HepG2 (cell line): Measurements from ENCODE around the gene PPP2R2B. TPM values are rescaled to one million over a fixed set of nuclear protein-coding genes. Genes with fewer than 3 reads are reported as not detected.
"Not testable (repeated sequence)": the region's sequence is repeated elsewhere in the genome, so short reads cannot be mapped to it uniquely, and the experiment has no call there.

ENCODE experiments used
- ATAC-seq: fragments of 200-7000 bp; cut with Tn5 transposase; 3 replicates; pipeline ENCODE4 v1.9.1; 2020; ENCODE audit warnings: mild to moderate bottlenecking, moderate library complexity
- BruUV-seq: library from RNA; stranded (reverse); fragments of 400-500 nt; replicated peaks from 2 replicates; lab custom pipeline; 2021; lab: Mats Ljungman, UMichigan
- CTCF ChIA-PET: fragments of 300-600 bp; formaldehyde crosslinking; extraction: SDS; loops from one replicate; lab custom pipeline; 2021; ENCODE audit warnings: low total read pairs, inconsistent platforms, low intra/inter-chr PET ratio; lab: Yijun Ruan, JAX
- POLR2A ChIA-PET: fragments of 350-600 bp; sonication (Branson Sonifier 250); formaldehyde crosslinking; loops from one replicate; lab custom pipeline; 2020; ENCODE audit warnings: antibody characterized with exemption, inconsistent platforms; lab: Yijun Ruan, JAX
- DNase-seq: peaks from one replicate; pipeline ENCODE4 v3.0.0-alpha.2; 2015; ENCODE audit warnings: low spot score
- FAIRE-seq: peaks from 3 replicates; lab custom pipeline; 2011; peaks lifted over from hg19 to GRCh38; lab: Jason Lieb, UNC
- H2AFZ ChIP-seq: one replicate; pipeline ENCODE4 v1.6.1; 2011; ENCODE audit warnings: low read length, inconsistent platforms
- H3K27ac ChIP-seq: fragments of 300-600 bp; 3 replicates; pipeline ENCODE4 v1.8.0; 2011; ENCODE audit warnings: mixed run types, mild to moderate bottlenecking, mixed read lengths, low read length, inconsistent platforms; ENCODE audit not compliant: insufficient read depth; ENCODE audit errors: extremely low read length
- H3K27me3 ChIP-seq, 2 experiments: fragments of 200-600 bp in 1 of 2; 2 replicates in 1 of 2; 3 replicates in 1 of 2; pipeline versions ENCODE4 v1.6.0 to v1.8.0; 2011; ENCODE audit warnings: low read length in 2 of 2, mild to moderate bottlenecking in 2 of 2, moderate library complexity in 2 of 2, inconsistent platforms in 1 of 2; ENCODE audit not compliant: insufficient read depth in 2 of 2, control insufficient read depth in 1 of 2
- H3K36me3 ChIP-seq, 2 experiments: fragments of 200-600 bp in 1 of 2; replicated peaks in 1 of 2; 2 replicates in 1 of 2; 3 replicates in 1 of 2; pipeline versions ENCODE4 v1.5.1 to v1.8.0; 2011; ENCODE audit warnings: low read length in 2 of 2, inconsistent platforms in 1 of 2; ENCODE audit not compliant: insufficient read depth in 2 of 2, control insufficient read depth in 1 of 2
- H3K4me1 ChIP-seq: 2 replicates; pipeline ENCODE4 v1.5.1; 2012; ENCODE audit warnings: low read length, inconsistent platforms; ENCODE audit not compliant: insufficient read depth
- H3K4me2 ChIP-seq: 2 replicates; pipeline ENCODE4 v1.6.0; 2011; ENCODE audit warnings: low read depth, low read length, inconsistent platforms
- H3K4me3 ChIP-seq, 3 experiments: fragments of 200-600 bp in 1 of 3; sonication (generic), shearing (Covaris generic) in 1 of 3; replicated peaks in 1 of 3; 2 replicates each; pipeline ENCODE4 v1.5.1; 2011 to 2016; ENCODE audit warnings: low read length in 3 of 3, inconsistent platforms in 2 of 3, low read depth in 2 of 3, mild to moderate bottlenecking in 2 of 3, control low read depth in 1 of 3, mixed read lengths in 1 of 3; ENCODE audit not compliant: insufficient read depth in 1 of 3
- H3K79me2 ChIP-seq: one replicate; pipeline ENCODE4 v1.6.1; 2011; ENCODE audit warnings: low read length, inconsistent platforms; ENCODE audit not compliant: insufficient read depth
- H3K9ac ChIP-seq: 2 replicates; pipeline ENCODE4 v1.6.0; 2011; ENCODE audit warnings: mild to moderate bottlenecking, low read depth, low read length, inconsistent platforms; ENCODE audit not compliant: insufficient read depth
- H3K9me3 ChIP-seq: 2 replicates; pipeline ENCODE4 v1.5.1; 2012; ENCODE audit warnings: mild to moderate bottlenecking, low read length
- H4K20me1 ChIP-seq: 2 replicates; pipeline ENCODE4 v1.6.0; 2011; ENCODE audit warnings: inconsistent platforms, mild to moderate bottlenecking, low read length, moderate library complexity; ENCODE audit not compliant: insufficient read depth
- ATF3 ChIP-seq: sonication (generic); formaldehyde crosslinking; IDR thresholded peaks from 2 replicates; pipeline ENCODE4 v1.4.0; 2020; ENCODE audit warnings: missing genetic modification reagents
- DR1 ChIP-seq: sonication (generic); formaldehyde crosslinking; IDR thresholded peaks from 2 replicates; pipeline ENCODE4 v1.8.0; 2021; ENCODE audit warnings: mild to moderate bottlenecking, missing genetic modification reagents, inconsistent platforms
- PCBP1 ChIP-seq: fragments of 200-400 bp; formaldehyde crosslinking; IDR thresholded peaks from 2 replicates; pipeline ENCODE4 v1.6.1; 2017; ENCODE audit warnings: mild to moderate bottlenecking, low read depth, low read length, borderline replicate concordance
- SIN3A ChIP-seq: IDR thresholded peaks from 2 replicates; pipeline ENCODE4 v1.6.1; 2011; ENCODE audit warnings: low read depth, mild to moderate bottlenecking, control low read depth, low read length, borderline replicate concordance
- ZMYM2 ChIP-seq: sonication (generic); formaldehyde crosslinking; IDR thresholded peaks from 2 replicates; pipeline ENCODE4 v1.8.0; 2022; ENCODE audit warnings: mild to moderate bottlenecking, missing genetic modification reagents
- ZNF549 ChIP-seq: sonication (generic); formaldehyde crosslinking; IDR thresholded peaks from 2 replicates; pipeline ENCODE4 v1.5.0; 2020; ENCODE audit warnings: missing genetic modification reagents
- ZNF7 ChIP-seq: IDR thresholded peaks from 2 replicates; pipeline ENCODE4 v1.6.1; 2016; ENCODE audit warnings: missing biosample characterization, missing genetic modification reagents
- ZNF747 ChIP-seq: sonication (generic); formaldehyde crosslinking; IDR thresholded peaks from 2 replicates; pipeline ENCODE4 v1.8.1; 2023; ENCODE audit warnings: missing genetic modification reagents, mild to moderate bottlenecking, borderline replicate concordance
- ZNF850 ChIP-seq: sonication (generic); formaldehyde crosslinking; conservative IDR thresholded peaks from 2 replicates; pipeline ENCODE4 v1.9.0; 2021; ENCODE audit warnings: mild to moderate bottlenecking, missing genetic modification reagents
- WGBS: methylation state at CpG from one replicate; pipeline ENCODE4 v1.1.6; 2017; ENCODE audit warnings: low lambda C conversion rate; 5-methylcytosine and 5-hydroxymethylcytosine counted together
- in situ Hi-C: cut with HindIII; loops from 2 replicates; pipeline ENCODE4 v1.10.0; 2017; ENCODE audit warnings: low pct_unique_long_range_greater_than_20kb; ENCODE audit not compliant: extremely low pct_ligation_motif_present
- intact Hi-C: fragments of 100-400 bp; cut with micrococcal nuclease; formaldehyde crosslinking; loops from one replicate; pipeline ENCODE4 v1.10.0; 2022; ENCODE audit not compliant: unreplicated experiment
- polyA plus RNA-seq, 8 experiments: library from polyadenylated mRNA; depleted of rRNA in 3 of 8; stranded (reverse) in 7 of 8; unstranded in 1 of 8; fragments of >200 nt; fragmentation: Illumina TruSeq in 4 of 8; extraction: Trizol in 4 of 8; gene quantifications; 2 replicates each; pipeline versions ENCODE4 v1.2.1 to v1.2.3, GENCODE V29; 2011 to 2016; ENCODE audit warnings: low read depth in 4 of 8, missing spikeins in 1 of 8, mixed read lengths in 1 of 8; ENCODE audit not compliant: insufficient read depth in 1 of 8
- total RNA-seq, 5 experiments: library from RNA; depleted of rRNA; stranded (reverse); fragments of >200 nt; fragmentation: Illumina TruSeq; extraction: Trizol; gene quantifications; 2 replicates each; pipeline ENCODE4 v1.2.3, GENCODE V29; 2016; ENCODE audit warnings: low read depth in 1 of 5
- TF ChIP-seq, protein P1 (sequence below): sonication (generic); formaldehyde crosslinking; IDR thresholded peaks from 2 replicates; pipeline ENCODE4 v1.8.0; 2022; ENCODE audit warnings: mild to moderate bottlenecking, missing genetic modification reagents, borderline replicate concordance

Gene PPP2R2B
- total and polyA plus RNA-seq, 2 of the 13 experiments (the other 11 are each of a cell fraction or from before 2014, with no cell fraction given): not detected

GRCh38 chr5:146732962-146733361 lies 145.6 kb downstream of the PPP2R2B start (continued):
- TF ChIP-seq PCBP1: no peak

GRCh38 chr5:146731909-146732659 lies 146.5 kb downstream of the PPP2R2B start:
- no TSS peak for BruUV-seq
- Histone ChIP-seq H3K36me3 (no peaks in the 10 kb centered on the region), H3K27ac (no peak overlapping the region), H3K9ac (no peak overlapping the region), H2AFZ (no peak overlapping the region), H3K4me1 (no peaks in the 10 kb centered on the region), H4K20me1 (no peaks in the 10 kb centered on the region), H3K9me3 (peaks cover 12% of the 10 kb centered on the region), H3K79me2 (no peaks in the 10 kb centered on the region), H3K4me3 (no peak overlapping the region), H3K4me2 (no peak overlapping the region), H3K27me3 (no peaks in the 10 kb centered on the region)
- no peak for FAIRE-seq
- POLR2A ChIA-PET: no interaction called here
- TF ChIP-seq, protein P1, sequence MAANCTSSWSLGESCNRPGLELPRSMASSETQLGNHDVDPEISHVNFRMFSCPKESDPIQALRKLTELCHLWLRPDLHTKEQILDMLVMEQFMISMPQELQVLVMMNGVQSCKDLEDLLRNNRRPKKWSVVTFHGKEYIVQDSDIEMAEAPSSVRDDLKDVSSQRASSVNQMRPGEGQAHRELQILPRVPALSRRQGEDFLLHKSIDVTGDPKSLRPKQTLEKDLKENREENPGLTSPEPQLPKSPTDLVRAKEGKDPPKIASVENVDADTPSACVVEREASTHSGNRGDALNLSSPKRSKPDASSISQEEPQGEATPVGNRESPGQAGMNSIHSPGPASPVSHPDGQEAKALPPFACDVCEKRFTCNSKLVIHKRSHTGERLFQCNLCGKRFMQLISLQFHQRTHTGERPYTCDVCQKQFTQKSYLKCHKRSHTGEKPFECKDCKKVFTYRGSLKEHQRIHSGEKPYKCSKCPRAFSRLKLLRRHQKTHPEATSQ: no peak
- TF ChIP-seq DR1 (CRISPR knock-in tag) (no peak), ZNF7 (CRISPR knock-in tag) (no peak), ZNF549 (no peak), ZNF747 (CRISPR knock-in tag) (no peak), ATF3 (CRISPR knock-in tag) (no peak), SIN3A (no peak), ZNF850 (no peak), ZMYM2 (CRISPR knock-in tag) (no peak)
- intact Hi-C loops: no loop called here
- WGBS: 30% methylated on average over 5 of the region's 5 CpGs
- no peak for DNase-seq
- ATAC-seq: no peak
- in situ Hi-C loops: no loop called here
- CTCF ChIA-PET: no interaction called here

DNA sequence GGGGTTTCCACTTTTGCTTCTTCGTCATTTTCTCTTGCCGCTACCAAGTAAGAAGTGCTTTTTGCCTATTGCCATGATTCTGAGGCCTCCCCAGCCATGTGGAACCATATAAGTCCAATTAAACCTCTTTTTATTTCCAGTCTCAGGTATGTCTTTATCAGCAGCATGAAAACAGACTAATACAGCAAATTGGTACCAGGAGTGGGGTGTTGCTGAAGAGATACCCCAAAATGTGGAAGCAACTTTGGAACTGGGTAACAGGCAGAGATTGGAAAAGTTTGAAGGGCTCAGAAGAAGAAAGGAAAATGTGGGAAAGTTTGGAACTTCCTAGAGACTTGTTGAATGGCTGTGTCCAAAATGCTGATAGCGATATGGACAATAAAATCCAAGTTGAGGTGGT lies 149.8 kb downstream of the PPP2R2B start:
- H3K9ac ChIP-seq, FAIRE-seq, H3K36me3 ChIP-seq, H3K27me3 ChIP-seq, H2AFZ ChIP-seq, intact Hi-C loops, H3K4me3 ChIP-seq, CTCF ChIA-PET, H3K79me2 ChIP-seq, ATAC-seq, H3K4me1 ChIP-seq, H4K20me1 ChIP-seq, H3K27ac ChIP-seq, H3K4me2 ChIP-seq, DNase-seq, POLR2A ChIA-PET, in situ Hi-C loops, BruUV-seq: not testable (repeated sequence)
- H3K9me3 ChIP-seq: peaks cover 12% of the 10 kb centered on the region
- WGBS: 53% methylated on average over 3 of the region's 3 CpGs
